Measurements from ENCODE around the gene TOMM34. TPM values are rescaled to one million over a fixed set of nuclear protein-coding genes. Genes with fewer than 3 reads are reported as not detected.

Gene TOMM34
- total RNA-seq, 1 donor from 2014 or later, result 4.2 TPM

GRCh38 chr20:44954211-44954610, 6.0 kb downstream of the TOMM34 start:
- H3K36me3 ChIP-seq (ENCODE audit: control insufficient read depth in 3 of 3, insufficient read depth in 3 of 3, low read length in 3 of 3), result peaks cover 44 to 64% (median 64%) of the 10 kb centered on the region in 3 donors
- H3K9me3 ChIP-seq (ENCODE audit: control insufficient read depth in 3 of 3, low read length in 3 of 3), result no peaks in the 10 kb centered on the region
- H3K27me3 ChIP-seq (ENCODE audit: control insufficient read depth in 3 of 3, insufficient read depth in 3 of 3, low read length in 3 of 3), result no peaks in the 10 kb centered on the region
- no peak overlapping the region for H3K4me3 ChIP-seq (ENCODE audit: low read length in 3 of 3)
- no peak overlapping the region for H3K9ac ChIP-seq (ENCODE audit: low read depth in 1 of 3, low read length in 3 of 3)
- H3K4me1 ChIP-seq (ENCODE audit: control insufficient read depth in 3 of 3, insufficient read depth in 3 of 3, low read length in 3 of 3), result peaks cover 3 to 4% (median 4%) of the 10 kb centered on the region in 3 donors
- no peak overlapping the region for H3K27ac ChIP-seq (ENCODE audit: low read depth, low read length)

GRCh38 chr20:44952731-44953130, 7.5 kb downstream of the TOMM34 start:
- no peaks in the 10 kb centered on the region for H3K27me3 ChIP-seq (ENCODE audit: control insufficient read depth in 3 of 3, insufficient read depth in 3 of 3, low read length in 3 of 3)

GRCh38 chr20:44950368-44950767, 9.8 kb downstream of the TOMM34 start:
- Histone ChIP-seq H3K4me3 (ENCODE audit: low read length in 3 of 3) (no peak overlapping the region), H3K36me3 (ENCODE audit: control insufficient read depth in 3 of 3, insufficient read depth in 3 of 3, low read length in 3 of 3) (peaks cover 55 to 81% (median 76%) of the 10 kb centered on the region in 3 donors), H3K9me3 (ENCODE audit: control insufficient read depth in 3 of 3, low read length in 3 of 3) (no peaks in the 10 kb centered on the region), H3K4me1 (ENCODE audit: control insufficient read depth in 3 of 3, insufficient read depth in 3 of 3, low read length in 3 of 3) (peaks cover 0 to 3% (median 0%) of the 10 kb centered on the region in 3 donors), H3K9ac (ENCODE audit: low read depth in 1 of 3, low read length in 3 of 3) (no peak overlapping the region), H3K27me3 (ENCODE audit: control insufficient read depth in 3 of 3, insufficient read depth in 3 of 3, low read length in 3 of 3) (no peaks in the 10 kb centered on the region), H3K27ac (ENCODE audit: low read depth, low read length) (no peak overlapping the region)

More at GRCh38 chr20:44952731-44953130, 7.5 kb downstream of the TOMM34 start:
- Histone ChIP-seq H3K9me3 (ENCODE audit: control insufficient read depth in 3 of 3, low read length in 3 of 3) (no peaks in the 10 kb centered on the region), H3K36me3 (ENCODE audit: control insufficient read depth in 3 of 3, insufficient read depth in 3 of 3, low read length in 3 of 3) (peaks cover 52 to 75% (median 74%) of the 10 kb centered on the region in 3 donors), H3K4me3 (ENCODE audit: low read length in 3 of 3) (no peak overlapping the region), H3K9ac (ENCODE audit: low read depth in 1 of 3, low read length in 3 of 3) (no peak overlapping the region), H3K27ac (ENCODE audit: low read depth, low read length) (no peak overlapping the region), H3K4me1 (ENCODE audit: control insufficient read depth in 3 of 3, insufficient read depth in 3 of 3, low read length in 3 of 3) (no peaks in the 10 kb centered on the region)

GRCh38 chr20:44948513-44948912, 11.7 kb downstream of the TOMM34 start:
- H3K27ac ChIP-seq (ENCODE audit: low read depth, low read length), result no peak overlapping the region
- no peak overlapping the region for H3K9ac ChIP-seq (ENCODE audit: low read depth in 1 of 3, low read length in 3 of 3)
- no peaks in the 10 kb centered on the region for H3K9me3 ChIP-seq (ENCODE audit: control insufficient read depth in 3 of 3, low read length in 3 of 3)
- no peak overlapping the region for H3K4me3 ChIP-seq (ENCODE audit: low read length in 3 of 3)
- H3K4me1 ChIP-seq (ENCODE audit: control insufficient read depth in 3 of 3, insufficient read depth in 3 of 3, low read length in 3 of 3), result peaks cover 0 to 3% (median 0%) of the 10 kb centered on the region in 3 donors
- H3K27me3 ChIP-seq (ENCODE audit: control insufficient read depth in 3 of 3, insufficient read depth in 3 of 3, low read length in 3 of 3), result no peaks in the 10 kb centered on the region
- peaks cover 42 to 73% (median 67%) of the 10 kb centered on the region in 3 donors for H3K36me3 ChIP-seq (ENCODE audit: control insufficient read depth in 3 of 3, insufficient read depth in 3 of 3, low read length in 3 of 3)

- H3K9ac ChIP-seq (ENCODE audit: low read depth in 1 of 3, low read length in 3 of 3), result no peak overlapping the region
- H3K27ac ChIP-seq (ENCODE audit: low read depth, low read length), result no peak overlapping the region
- no peaks in the 10 kb centered on the region for H3K9me3 ChIP-seq (ENCODE audit: control insufficient read depth in 3 of 3, low read length in 3 of 3)
- H3K4me1 ChIP-seq (ENCODE audit: control insufficient read depth in 3 of 3, insufficient read depth in 3 of 3, low read length in 3 of 3), result peaks cover 0 to 3% (median 0%) of the 10 kb centered on the region in 3 donors
- no peak overlapping the region for H3K4me3 ChIP-seq (ENCODE audit: low read length in 3 of 3)
- no peaks in the 10 kb centered on the region for H3K27me3 ChIP-seq (ENCODE audit: control insufficient read depth in 3 of 3, insufficient read depth in 3 of 3, low read length in 3 of 3)
- peaks cover 45 to 73% (median 67%) of the 10 kb centered on the region in 3 donors for H3K36me3 ChIP-seq (ENCODE audit: control insufficient read depth in 3 of 3, insufficient read depth in 3 of 3, low read length in 3 of 3)
These were observed 12.1 kb downstream of the TOMM34 start for GRCh38 chr20:44948107-44948506.

GRCh38 chr20:44946271-44946852, 13.8 kb downstream of the TOMM34 start:
- H3K36me3 ChIP-seq (ENCODE audit: control insufficient read depth in 3 of 3, insufficient read depth in 3 of 3, low read length in 3 of 3), result peaks cover 50 to 73% (median 67%) of the 10 kb centered on the region in 3 donors
- peaks cover 0 to 3% (median 0%) of the 10 kb centered on the region in 3 donors for H3K4me1 ChIP-seq (ENCODE audit: control insufficient read depth in 3 of 3, insufficient read depth in 3 of 3, low read length in 3 of 3)
- no peaks in the 10 kb centered on the region for H3K9me3 ChIP-seq (ENCODE audit: control insufficient read depth in 3 of 3, low read length in 3 of 3)
- H3K4me3 ChIP-seq (ENCODE audit: low read length in 3 of 3), result no peak overlapping the region
- no peak overlapping the region for H3K27ac ChIP-seq (ENCODE audit: low read depth, low read length)
- no peaks in the 10 kb centered on the region for H3K27me3 ChIP-seq (ENCODE audit: control insufficient read depth in 3 of 3, insufficient read depth in 3 of 3, low read length in 3 of 3)
- H3K9ac ChIP-seq (ENCODE audit: low read depth in 1 of 3, low read length in 3 of 3), result no peak overlapping the region

- Histone ChIP-seq H3K9me3 (ENCODE audit: control insufficient read depth in 3 of 3, low read length in 3 of 3) (no peaks in the 10 kb centered on the region), H3K9ac (ENCODE audit: low read depth in 1 of 3, low read length in 3 of 3) (no peak overlapping the region), H3K27me3 (ENCODE audit: control insufficient read depth in 3 of 3, insufficient read depth in 3 of 3, low read length in 3 of 3) (no peaks in the 10 kb centered on the region), H3K36me3 (ENCODE audit: control insufficient read depth in 3 of 3, insufficient read depth in 3 of 3, low read length in 3 of 3) (peaks cover 42 to 67% (median 56%) of the 10 kb centered on the region in 3 donors), H3K4me3 (ENCODE audit: low read length in 3 of 3) (no peak overlapping the region), H3K4me1 (ENCODE audit: control insufficient read depth in 3 of 3, insufficient read depth in 3 of 3, low read length in 3 of 3) (peaks cover 0 to 3% (median 0%) of the 10 kb centered on the region in 3 donors), H3K27ac (ENCODE audit: low read depth, low read length) (no peak overlapping the region)
These were observed 14.9 kb downstream of the TOMM34 start for GRCh38 chr20:44945261-44945660.

GRCh38 chr20:44943828-44944227, 16.4 kb downstream of the TOMM34 start:
- no peaks in the 10 kb centered on the region for H3K9me3 ChIP-seq (ENCODE audit: control insufficient read depth in 3 of 3, low read length in 3 of 3)
- H3K36me3 ChIP-seq (ENCODE audit: control insufficient read depth in 3 of 3, insufficient read depth in 3 of 3, low read length in 3 of 3), result peaks cover 37 to 61% (median 56%) of the 10 kb centered on the region in 3 donors
- no peaks in the 10 kb centered on the region for H3K27me3 ChIP-seq (ENCODE audit: control insufficient read depth in 3 of 3, insufficient read depth in 3 of 3, low read length in 3 of 3)
- no peak overlapping the region for H3K27ac ChIP-seq (ENCODE audit: low read depth, low read length)
- H3K4me3 ChIP-seq (ENCODE audit: low read length in 3 of 3), result no peak overlapping the region
- no peak overlapping the region for H3K9ac ChIP-seq (ENCODE audit: low read depth in 1 of 3, low read length in 3 of 3)
- peaks cover 0 to 3% (median 0%) of the 10 kb centered on the region in 3 donors for H3K4me1 ChIP-seq (ENCODE audit: control insufficient read depth in 3 of 3, insufficient read depth in 3 of 3, low read length in 3 of 3)

GRCh38 chr20:44942264-44942973, 17.8 kb downstream of the TOMM34 start:
- peaks cover 28 to 51% (median 50%) of the 10 kb centered on the region in 3 donors for H3K36me3 ChIP-seq (ENCODE audit: control insufficient read depth in 3 of 3, insufficient read depth in 3 of 3, low read length in 3 of 3)

GRCh38 chr20:44941120-44941691, 19.0 kb downstream of the TOMM34 start:
- Histone ChIP-seq H3K4me3 (ENCODE audit: low read length in 3 of 3) (no peak overlapping the region), H3K27me3 (ENCODE audit: control insufficient read depth in 3 of 3, insufficient read depth in 3 of 3, low read length in 3 of 3) (no peaks in the 10 kb centered on the region), H3K9me3 (ENCODE audit: control insufficient read depth in 3 of 3, low read length in 3 of 3) (no peaks in the 10 kb centered on the region), H3K9ac (ENCODE audit: low read depth in 1 of 3, low read length in 3 of 3) (no peak overlapping the region), H3K4me1 (ENCODE audit: control insufficient read depth in 3 of 3, insufficient read depth in 3 of 3, low read length in 3 of 3) (no peaks in the 10 kb centered on the region), H3K36me3 (ENCODE audit: control insufficient read depth in 3 of 3, insufficient read depth in 3 of 3, low read length in 3 of 3) (peaks cover 25 to 47% (median 44%) of the 10 kb centered on the region in 3 donors), H3K27ac (ENCODE audit: low read depth, low read length) (no peak overlapping the region)

More at GRCh38 chr20:44942264-44942973, 17.8 kb downstream of the TOMM34 start:
- Histone ChIP-seq H3K9ac (ENCODE audit: low read depth in 1 of 3, low read length in 3 of 3) (no peak overlapping the region), H3K4me1 (ENCODE audit: control insufficient read depth in 3 of 3, insufficient read depth in 3 of 3, low read length in 3 of 3) (peaks cover 0 to 3% (median 0%) of the 10 kb centered on the region in 3 donors), H3K27me3 (ENCODE audit: control insufficient read depth in 3 of 3, insufficient read depth in 3 of 3, low read length in 3 of 3) (no peaks in the 10 kb centered on the region), H3K9me3 (ENCODE audit: control insufficient read depth in 3 of 3, low read length in 3 of 3) (no peaks in the 10 kb centered on the region), H3K27ac (ENCODE audit: low read depth, low read length) (no peak overlapping the region), H3K4me3 (ENCODE audit: low read length in 3 of 3) (no peak overlapping the region)

All from skeletal muscle tissue (tissue), 4 donors.